ENCODE measurements around the gene HNRNPF. TPM values are rescaled to one million over a fixed set of nuclear protein-coding genes. Genes with fewer than 3 reads are reported as not detected.
A peak's percentile ranks its signal among the peaks of the same experiment; 100 is the strongest.

Gene HNRNPF
- total RNA-seq, 1 experiment from 2014 or later, result 358 TPM

DNA sequence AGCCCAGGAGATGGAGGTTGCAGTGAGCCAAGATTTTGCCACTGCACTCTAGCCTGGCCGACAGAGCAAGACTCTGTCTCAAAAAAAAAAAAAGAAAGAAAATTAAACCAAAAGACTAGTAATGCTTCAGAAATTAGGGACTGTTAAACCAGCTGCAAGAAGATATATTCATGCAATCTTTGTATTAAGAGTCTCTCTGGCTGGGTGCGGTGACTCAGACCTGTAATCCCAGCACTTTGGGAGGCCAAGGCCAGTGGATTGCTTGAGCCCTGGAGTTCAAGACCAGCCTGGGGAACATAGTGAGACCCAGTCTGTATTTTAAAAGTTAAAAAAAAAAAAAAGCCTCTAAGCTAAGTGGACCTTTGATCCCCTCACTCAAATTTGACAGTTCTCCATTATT, 2.5 kb upstream of the HNRNPF start:
- H3K27me3 Mint-ChIP-seq (ENCODE audit: low read depth), result no peaks in the 10 kb centered on the region
- POLR2A ChIA-PET, result no interaction called here
- H3K36me3 Mint-ChIP-seq, result no peaks in the 10 kb centered on the region
- DNase-seq (ENCODE audit: low spot score) (no peak), ATAC-seq (no peak)
- CTCF ChIA-PET, result no interaction called here
- H3K9me3 Mint-ChIP-seq, result no peaks in the 10 kb centered on the region
- H3K27ac Mint-ChIP-seq, result no peak overlapping the region
- H3K4me1 Mint-ChIP-seq, result peaks cover 10% of the 10 kb centered on the region
- TF ChIP-seq JUN (CRISPR knock-in tag; IDR thresholded peaks at IDR 0.05) (no peak), ZNF121 (CRISPR knock-in tag; IDR thresholded peaks at IDR 0.05) (no peak)
- no peak overlapping the region for H3K4me3 Mint-ChIP-seq

- Mint-ChIP-seq H3K4me3 (peak overlapping the region; percentile 92), H3K9me3 (no peaks in the 10 kb centered on the region), H3K27ac (peak overlapping the region; percentile 66; the same call in 1 of the 2 replicates), H3K36me3 (no peaks in the 10 kb centered on the region), H3K4me1 (peaks cover 19% of the 10 kb centered on the region), H3K27me3 (ENCODE audit: low read depth) (no peaks in the 10 kb centered on the region)
- ChIA-PET POLR2A (interaction anchor here (1.7 kb wide), 2 partner anchors 10 to 15 kb away, joined by 8 to 11 read pairs; no protein-coding TSS in a partner anchor), CTCF (interaction anchor here (1.5 to 1.6 kb wide), 2 partner anchors 189 to 208 kb away, joined by 5 read pairs; no protein-coding TSS in a partner anchor)
- no peak for DNase-seq (ENCODE audit: low spot score)
- no peak for ATAC-seq
- TF ChIP-seq, protein P1, sequence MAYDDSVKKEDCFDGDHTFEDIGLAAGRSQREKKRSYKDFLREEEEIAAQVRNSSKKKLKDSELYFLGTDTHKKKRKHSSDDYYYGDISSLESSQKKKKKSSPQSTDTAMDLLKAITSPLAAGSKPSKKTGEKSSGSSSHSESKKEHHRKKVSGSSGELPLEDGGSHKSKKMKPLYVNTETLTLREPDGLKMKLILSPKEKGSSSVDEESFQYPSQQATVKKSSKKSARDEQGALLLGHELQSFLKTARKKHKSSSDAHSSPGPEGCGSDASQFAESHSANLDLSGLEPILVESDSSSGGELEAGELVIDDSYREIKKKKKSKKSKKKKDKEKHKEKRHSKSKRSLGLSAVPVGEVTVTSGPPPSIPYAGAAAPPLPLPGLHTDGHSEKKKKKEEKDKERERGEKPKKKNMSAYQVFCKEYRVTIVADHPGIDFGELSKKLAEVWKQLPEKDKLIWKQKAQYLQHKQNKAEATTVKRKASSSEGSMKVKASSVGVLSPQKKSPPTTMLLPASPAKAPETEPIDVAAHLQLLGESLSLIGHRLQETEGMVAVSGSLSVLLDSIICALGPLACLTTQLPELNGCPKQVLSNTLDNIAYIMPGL (CRISPR knock-in tag; IDR thresholded peaks at IDR 0.05), result no peak
Observed at GRCh38 chr10:43410345-43410744, 1.4 kb upstream of the HNRNPF start.

- H3K27me3 Mint-ChIP-seq (ENCODE audit: low read depth), result no peaks in the 10 kb centered on the region
- no peaks in the 10 kb centered on the region for H3K9me3 Mint-ChIP-seq
- ChIA-PET POLR2A (interaction anchor here (0.7 to 1.7 kb wide), 6 partner anchors 11 to 206 kb away, joined by 3 to 11 read pairs (median 5); partner anchors contain the start of gene ZNF487), CTCF (interaction anchor here (0.6 to 1.6 kb wide), 6 partner anchors 27 to 207 kb away, joined by 3 to 5 read pairs (median 4); no protein-coding TSS in a partner anchor)
- H3K36me3 Mint-ChIP-seq, result no peaks in the 10 kb centered on the region
- peak overlapping the region; percentile 92 for H3K4me3 Mint-ChIP-seq
- ATAC-seq (no peak), DNase-seq (ENCODE audit: low spot score) (peak; percentile 23)
- peak; percentile 88 for TF ChIP-seq GTF2I (CRISPR knock-in tag; conservative IDR thresholded peaks at IDR 0.05)
- no peak for TF ChIP-seq PREB (CRISPR knock-in tag; IDR thresholded peaks at IDR 0.05; ENCODE audit: borderline replicate concordance)
- TF ChIP-seq, protein P2, sequence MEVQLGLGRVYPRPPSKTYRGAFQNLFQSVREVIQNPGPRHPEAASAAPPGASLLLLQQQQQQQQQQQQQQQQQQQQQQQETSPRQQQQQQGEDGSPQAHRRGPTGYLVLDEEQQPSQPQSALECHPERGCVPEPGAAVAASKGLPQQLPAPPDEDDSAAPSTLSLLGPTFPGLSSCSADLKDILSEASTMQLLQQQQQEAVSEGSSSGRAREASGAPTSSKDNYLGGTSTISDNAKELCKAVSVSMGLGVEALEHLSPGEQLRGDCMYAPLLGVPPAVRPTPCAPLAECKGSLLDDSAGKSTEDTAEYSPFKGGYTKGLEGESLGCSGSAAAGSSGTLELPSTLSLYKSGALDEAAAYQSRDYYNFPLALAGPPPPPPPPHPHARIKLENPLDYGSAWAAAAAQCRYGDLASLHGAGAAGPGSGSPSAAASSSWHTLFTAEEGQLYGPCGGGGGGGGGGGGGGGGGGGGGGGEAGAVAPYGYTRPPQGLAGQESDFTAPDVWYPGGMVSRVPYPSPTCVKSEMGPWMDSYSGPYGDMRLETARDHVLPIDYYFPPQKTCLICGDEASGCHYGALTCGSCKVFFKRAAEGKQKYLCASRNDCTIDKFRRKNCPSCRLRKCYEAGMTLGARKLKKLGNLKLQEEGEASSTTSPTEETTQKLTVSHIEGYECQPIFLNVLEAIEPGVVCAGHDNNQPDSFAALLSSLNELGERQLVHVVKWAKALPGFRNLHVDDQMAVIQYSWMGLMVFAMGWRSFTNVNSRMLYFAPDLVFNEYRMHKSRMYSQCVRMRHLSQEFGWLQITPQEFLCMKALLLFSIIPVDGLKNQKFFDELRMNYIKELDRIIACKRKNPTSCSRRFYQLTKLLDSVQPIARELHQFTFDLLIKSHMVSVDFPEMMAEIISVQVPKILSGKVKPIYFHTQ (CRISPR knock-in tag; IDR thresholded peaks at IDR 0.05), result 0 out of 2 replicates have a peak, but pooled peaks have one; percentile 63
- H3K27ac Mint-ChIP-seq, result peak overlapping the region; percentile 99
- H3K4me1 Mint-ChIP-seq, result peaks cover 27% of the 10 kb centered on the region
Observed at GRCh38 chr10:43409385-43410109, 561 bp upstream of the HNRNPF start.

GRCh38 chr10:43408331-43408709, 666 bp downstream of the HNRNPF start:
- Mint-ChIP-seq H3K27ac (peak overlapping the region; percentile 95), H3K4me1 (peaks cover 39% of the 10 kb centered on the region), H3K9me3 (no peaks in the 10 kb centered on the region), H3K4me3 (peak overlapping the region; percentile 92), H3K36me3 (no peaks in the 10 kb centered on the region), H3K27me3 (ENCODE audit: low read depth) (no peaks in the 10 kb centered on the region)
- ChIA-PET POLR2A (interaction anchor here (1.3 to 1.8 kb wide), 2 partner anchors 11 to 28 kb away, joined by 7 to 19 read pairs; partner anchors contain the start of gene ZNF487), CTCF (interaction anchor here (0.8 to 1.8 kb wide), 4 partner anchors 11 to 206 kb away, joined by 3 to 14 read pairs (median 4); no protein-coding TSS in a partner anchor)
- no peak for DNase-seq (ENCODE audit: low spot score)
- ATAC-seq, result peak; percentile 2
- no peak for TF ChIP-seq ETV6 (CRISPR knock-in tag; IDR thresholded peaks at IDR 0.05)
- TF ChIP-seq, protein P3, sequence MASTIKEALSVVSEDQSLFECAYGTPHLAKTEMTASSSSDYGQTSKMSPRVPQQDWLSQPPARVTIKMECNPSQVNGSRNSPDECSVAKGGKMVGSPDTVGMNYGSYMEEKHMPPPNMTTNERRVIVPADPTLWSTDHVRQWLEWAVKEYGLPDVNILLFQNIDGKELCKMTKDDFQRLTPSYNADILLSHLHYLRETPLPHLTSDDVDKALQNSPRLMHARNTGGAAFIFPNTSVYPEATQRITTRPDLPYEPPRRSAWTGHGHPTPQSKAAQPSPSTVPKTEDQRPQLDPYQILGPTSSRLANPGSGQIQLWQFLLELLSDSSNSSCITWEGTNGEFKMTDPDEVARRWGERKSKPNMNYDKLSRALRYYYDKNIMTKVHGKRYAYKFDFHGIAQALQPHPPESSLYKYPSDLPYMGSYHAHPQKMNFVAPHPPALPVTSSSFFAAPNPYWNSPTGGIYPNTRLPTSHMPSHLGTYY (CRISPR knock-in tag; IDR thresholded peaks at IDR 0.05), result 0 out of 2 replicates have a peak, but pooled peaks have one; percentile 18
